ENCODE data around the gene MATN1. TPM values are rescaled to one million over a fixed set of nuclear protein-coding genes. Genes with fewer than 3 reads are reported as not detected.

MATN1 gene
- total and polyA plus RNA-seq, 12 donors: not detected

DNA sequence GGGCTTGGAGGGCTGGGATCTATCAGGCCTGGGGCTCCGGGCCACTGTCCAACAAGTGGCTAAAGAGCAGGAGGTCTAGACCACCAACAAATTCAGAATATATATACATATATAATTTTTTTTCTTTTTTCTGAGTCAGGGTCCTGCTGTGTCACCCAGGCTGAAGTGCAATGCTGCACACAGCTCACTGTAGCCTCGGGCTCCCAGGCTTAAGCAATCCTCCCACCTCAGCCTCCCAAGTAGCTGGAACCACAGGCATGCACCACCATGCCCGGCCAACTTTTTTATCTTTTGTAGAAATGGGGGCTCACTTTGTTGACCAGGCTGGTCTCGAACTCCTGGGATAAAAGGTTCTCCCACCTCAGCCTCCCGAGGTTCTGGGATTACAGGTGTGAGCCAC, 41.0 kb upstream of the MATN1 start:
- intact Hi-C loops (cut with DNase I): no loop called here
- DNase-seq (no peak), ATAC-seq (no peak)
- Histone ChIP-seq H3K4me3 (no peak overlapping the region), H3K36me3 (no peaks in the 10 kb centered on the region), H3K27ac (no peak overlapping the region), H3K9me3 (no peaks in the 10 kb centered on the region), H3K4me1 (peaks cover 0 to 31% (median 11%) of the 10 kb centered on the region in 9 donors), H3K27me3 (peaks cover 0 to 5% (median 0%) of the 10 kb centered on the region in 7 donors)
- WGBS, 2 donors: 93 to 95% methylated on average over 5 of the region's 5 CpGs
- TF ChIP-seq, protein P1, sequence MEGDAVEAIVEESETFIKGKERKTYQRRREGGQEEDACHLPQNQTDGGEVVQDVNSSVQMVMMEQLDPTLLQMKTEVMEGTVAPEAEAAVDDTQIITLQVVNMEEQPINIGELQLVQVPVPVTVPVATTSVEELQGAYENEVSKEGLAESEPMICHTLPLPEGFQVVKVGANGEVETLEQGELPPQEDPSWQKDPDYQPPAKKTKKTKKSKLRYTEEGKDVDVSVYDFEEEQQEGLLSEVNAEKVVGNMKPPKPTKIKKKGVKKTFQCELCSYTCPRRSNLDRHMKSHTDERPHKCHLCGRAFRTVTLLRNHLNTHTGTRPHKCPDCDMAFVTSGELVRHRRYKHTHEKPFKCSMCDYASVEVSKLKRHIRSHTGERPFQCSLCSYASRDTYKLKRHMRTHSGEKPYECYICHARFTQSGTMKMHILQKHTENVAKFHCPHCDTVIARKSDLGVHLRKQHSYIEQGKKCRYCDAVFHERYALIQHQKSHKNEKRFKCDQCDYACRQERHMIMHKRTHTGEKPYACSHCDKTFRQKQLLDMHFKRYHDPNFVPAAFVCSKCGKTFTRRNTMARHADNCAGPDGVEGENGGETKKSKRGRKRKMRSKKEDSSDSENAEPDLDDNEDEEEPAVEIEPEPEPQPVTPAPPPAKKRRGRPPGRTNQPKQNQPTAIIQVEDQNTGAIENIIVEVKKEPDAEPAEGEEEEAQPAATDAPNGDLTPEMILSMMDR (IDR thresholded peaks at IDR 0.05): no peak

DNA sequence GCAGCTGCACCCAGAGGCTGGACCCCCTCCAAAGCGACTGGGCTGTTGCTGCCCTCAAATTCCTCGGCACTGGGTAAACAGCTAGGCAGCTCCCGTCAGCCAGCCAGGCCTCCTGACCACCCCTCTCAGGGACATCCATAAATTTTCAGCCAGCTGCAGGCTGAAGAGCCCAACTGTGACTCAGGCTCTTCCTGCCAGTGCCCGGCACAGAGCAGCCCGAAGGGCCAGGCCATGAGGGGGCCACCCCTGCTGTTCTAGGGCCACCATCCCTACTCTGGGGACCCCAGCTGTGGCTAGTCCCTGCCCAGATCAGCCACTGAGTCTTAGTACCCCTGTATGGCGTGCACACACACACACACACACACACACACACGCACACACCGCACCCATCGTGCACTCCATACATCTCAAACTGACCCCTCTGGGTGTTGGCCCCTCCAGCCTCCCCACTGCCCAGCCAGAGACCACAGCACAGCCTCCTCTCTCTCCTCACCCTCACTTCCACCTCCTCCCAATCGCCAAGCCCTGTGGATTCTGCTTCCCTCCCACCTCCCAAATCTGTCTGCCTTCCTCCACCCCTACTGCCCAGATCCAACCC, 40.4 kb upstream of the MATN1 start:
- Histone ChIP-seq H3K4me3 (no peak overlapping the region), H3K27me3 (peaks cover 0 to 5% (median 0%) of the 10 kb centered on the region in 7 donors), H3K27ac (no peak overlapping the region), H3K4me1 (peaks cover 0 to 38% (median 11%) of the 10 kb centered on the region in 9 donors), H3K36me3 (no peaks in the 10 kb centered on the region), H3K9me3 (no peaks in the 10 kb centered on the region)
- DNase-seq (no peak), ATAC-seq (peak in 4 of 8 donors; percentile 24 to 57 (median 29))
- intact Hi-C loops (cut with DNase I): no loop called here
- TF ChIP-seq, protein P1 (IDR thresholded peaks at IDR 0.05): no peak
- WGBS, 2 donors: 77 to 83% methylated on average over 10 of the region's 10 CpGs

- TF ChIP-seq, protein P1 (IDR thresholded peaks at IDR 0.05): no peak
- Histone ChIP-seq H3K9me3 (no peaks in the 10 kb centered on the region), H3K4me1 (peaks cover 0 to 44% (median 11%) of the 10 kb centered on the region in 9 donors), H3K27ac (no peak overlapping the region), H3K27me3 (peaks cover 0 to 5% (median 0%) of the 10 kb centered on the region in 7 donors), H3K36me3 (no peaks in the 10 kb centered on the region), H3K4me3 (no peak overlapping the region)
- ATAC-seq (no peak), DNase-seq (no peak)
- 93% methylated on average over 7 of the region's 7 CpGs for WGBS, 2 donors
- intact Hi-C loops (cut with DNase I): no loop called here
Observed at GRCh38 chr1:30762930-30763650, 39.7 kb upstream of the MATN1 start.

DNA sequence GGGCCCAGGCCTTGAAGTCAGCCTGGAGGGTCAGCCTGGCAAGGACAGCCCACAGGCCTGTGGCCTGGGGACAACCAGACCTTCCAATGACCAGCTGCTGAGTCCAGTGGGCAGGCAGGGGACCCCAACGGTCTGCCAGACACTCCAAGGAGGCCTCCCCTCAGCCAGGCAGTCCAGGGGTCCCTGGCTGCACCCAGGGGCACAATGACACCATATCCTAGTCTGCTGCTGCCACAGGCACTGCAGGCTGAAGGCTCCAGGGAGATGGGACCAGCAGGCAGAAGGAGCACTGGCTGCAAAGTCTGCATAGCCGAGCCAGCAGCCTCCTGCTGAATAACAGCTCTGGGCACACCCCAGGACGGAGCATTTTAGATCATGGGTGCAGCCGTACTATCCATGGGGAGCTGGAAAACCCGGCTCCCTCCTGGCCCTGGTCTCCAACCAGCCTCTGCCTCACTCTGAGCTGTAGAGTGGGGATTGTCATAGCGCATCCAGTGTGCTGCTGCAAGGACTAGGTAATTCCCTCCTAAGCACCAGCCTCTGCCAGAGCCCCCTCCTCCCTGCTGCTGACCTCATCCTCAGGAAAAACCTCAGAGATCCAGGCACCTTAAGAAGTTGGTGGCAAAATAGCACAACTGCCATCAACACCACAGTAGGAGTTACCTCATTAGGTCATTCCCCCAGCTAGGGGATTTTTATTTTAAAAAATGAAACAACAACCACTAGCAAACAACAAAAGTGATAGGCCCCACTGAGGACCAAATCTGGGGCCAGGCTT, 39.0 kb upstream of the MATN1 start:
- WGBS, 2 donors: 83 to 90% methylated on average over 6 of the region's 6 CpGs
- Histone ChIP-seq H3K36me3 (no peaks in the 10 kb centered on the region), H3K27ac (no peak overlapping the region), H3K27me3 (peaks cover 0 to 5% (median 0%) of the 10 kb centered on the region in 7 donors), H3K9me3 (no peaks in the 10 kb centered on the region), H3K4me1 (peaks cover 2 to 51% (median 15%) of the 10 kb centered on the region in 9 donors), H3K4me3 (no peak overlapping the region)
- intact Hi-C loops (cut with DNase I): no loop called here
- ATAC-seq (no peak), DNase-seq (no peak)
- TF ChIP-seq, protein P1 (IDR thresholded peaks at IDR 0.05): no peak
